DLD1 (cell line): ENCODE measurements around the gene C12orf56.
"Not testable (repeated sequence)": the region's sequence is repeated elsewhere in the genome, so short reads cannot be mapped to it uniquely, and the experiment has no call there.

Experiments
- in situ Hi-C: cut with HindIII; loops from 2 replicates; pipeline ENCODE4 v1.10.0; 2017; ENCODE audit warnings: low sequenced_read_pairs

C12orf56 gene

GRCh38 chr12:64318605-64319004, 72.0 kb downstream of the C12orf56 start:
- in situ Hi-C loops, result no loop called here

- in situ Hi-C loops, result no loop called here
These were observed 78.7 kb downstream of the C12orf56 start for GRCh38 chr12:64311877-64312276.

GRCh38 chr12:64304571-64304970, 86.0 kb downstream of the C12orf56 start:
- in situ Hi-C loops, result no loop called here

GRCh38 chr12:64299628-64300027, 90.9 kb downstream of the C12orf56 start:
- in situ Hi-C loops, result no loop called here

GRCh38 chr12:64296301-64296700, 94.3 kb downstream of the C12orf56 start:
- in situ Hi-C loops, result no loop called here

- in situ Hi-C loops, result no loop called here
These were observed 96.7 kb downstream of the C12orf56 start for GRCh38 chr12:64293654-64294364.

GRCh38 chr12:64293174-64293573, 97.4 kb downstream of the C12orf56 start:
- in situ Hi-C loops, result not testable (repeated sequence)

GRCh38 chr12:64286521-64286920, 104.0 kb downstream of the C12orf56 start:
- in situ Hi-C loops, result no loop called here

GRCh38 chr12:64284256-64284655, 106.3 kb downstream of the C12orf56 start:
- in situ Hi-C loops, result no loop called here

GRCh38 chr12:64278421-64278820, 112.1 kb downstream of the C12orf56 start:
- in situ Hi-C loops, result no loop called here

GRCh38 chr12:64273527-64274403, 116.8 kb downstream of the C12orf56 start:
- in situ Hi-C loops, result loop anchor here (25.0 kb wide), 1 partner anchor 461 kb away; no protein-coding TSS in a partner anchor

- in situ Hi-C loops, result loop anchor here (25.0 kb wide), 1 partner anchor 458 kb away; no protein-coding TSS in a partner anchor
These were observed 120.1 kb downstream of the C12orf56 start for GRCh38 chr12:64270411-64270810.

GRCh38 chr12:64269161-64269560, 121.4 kb downstream of the C12orf56 start:
- in situ Hi-C loops, result loop anchor here (25.0 kb wide), 1 partner anchor 457 kb away; no protein-coding TSS in a partner anchor

GRCh38 chr12:64268409-64268808, 122.1 kb downstream of the C12orf56 start:
- in situ Hi-C loops, result loop anchor here (25.0 kb wide), 1 partner anchor 456 kb away; no protein-coding TSS in a partner anchor

- in situ Hi-C loops, result loop anchor here (25.0 kb wide), 1 partner anchor 454 kb away; no protein-coding TSS in a partner anchor
These were observed 124.7 kb downstream of the C12orf56 start for GRCh38 chr12:64265839-64266238.

GRCh38 chr12:64261813-64262212, 128.7 kb downstream of the C12orf56 start:
- in situ Hi-C loops, result loop anchor here (25.0 kb wide), 1 partner anchor 450 kb away; no protein-coding TSS in a partner anchor

- in situ Hi-C loops, result loop anchor here (25.0 kb wide), 1 partner anchor 446 kb away; no protein-coding TSS in a partner anchor
These were observed 132.0 kb downstream of the C12orf56 start for GRCh38 chr12:64258576-64258975.

GRCh38 chr12:64256166-64256800, 134.3 kb downstream of the C12orf56 start:
- in situ Hi-C loops, result loop anchor here (25.0 kb wide), 1 partner anchor 444 kb away; no protein-coding TSS in a partner anchor

- in situ Hi-C loops, result loop anchor here (25.0 kb wide), 1 partner anchor 443 kb away; no protein-coding TSS in a partner anchor
These were observed 135.3 kb downstream of the C12orf56 start for GRCh38 chr12:64255249-64255648.

- in situ Hi-C loops, result loop anchor here (25.0 kb wide), 1 partner anchor 441 kb away; no protein-coding TSS in a partner anchor
These were observed 137.2 kb downstream of the C12orf56 start for GRCh38 chr12:64253356-64253755.

GRCh38 chr12:64252681-64253080, 137.9 kb downstream of the C12orf56 start:
- in situ Hi-C loops, result loop anchor here (25.0 kb wide), 1 partner anchor 440 kb away; no protein-coding TSS in a partner anchor
